MM.1S (cell line): ENCODE measurements around the gene LCE5A.

Source experiments
- CTCF ChIP-seq: fragments of 300-600 bp; sonication (generic); IDR thresholded peaks from 2 replicates; pipeline ENCODE4 v1.5.1; 2016; ENCODE audit warnings: antibody characterized with exemption, low read length, mixed read lengths
- EZH2 ChIP-seq: fragments of 300-600 bp; sonication (generic); optimal IDR thresholded peaks from 2 replicates; pipeline ENCODE3; 2017; ENCODE audit warnings: low read depth, mild to moderate bottlenecking, antibody characterized with exemption, low read length, mixed read lengths
- EZH2phosphoT487 ChIP-seq: fragments of 300-600 bp; sonication (generic); IDR thresholded peaks from 2 replicates; pipeline ENCODE4 v1.6.1; 2018; ENCODE audit warnings: antibody characterized with exemption, low read length

GRCh38 chr1:152461544-152461943 lies 49.1 kb upstream of the LCE5A start:
- TF ChIP-seq CTCF, result peak; percentile 70
- no peak for TF ChIP-seq EZH2
- TF ChIP-seq EZH2phosphoT487, result no peak
